NCI-H524 (cell line): ENCODE measurements around the gene SMAD6.
A peak's percentile ranks its signal among the peaks of the same experiment; 100 is the strongest.

Experiments used
- DNase-seq, 2 experiments: peaks; one replicate each; lab custom pipeline; 2025; lab: John Stamatoyannopoulos, UW

SMAD6 gene

GRCh38 chr15:66796343-66796742 is 94.3 kb downstream of the SMAD6 start:
- no peak for DNase-seq

- DNase-seq = no peak
Measured at GRCh38 chr15:66797921-66798320, 95.9 kb downstream of the SMAD6 start.

GRCh38 chr15:66798426-66799061 is 96.5 kb downstream of the SMAD6 start:
- no peak for DNase-seq

GRCh38 chr15:66799242-66799641 is 97.2 kb downstream of the SMAD6 start:
- no peak for DNase-seq

- DNase-seq = no peak
Measured at GRCh38 chr15:66800584-66801235, 98.7 kb downstream of the SMAD6 start.

- no peak for DNase-seq
Measured at GRCh38 chr15:66801266-66801665, 99.2 kb downstream of the SMAD6 start.

- DNase-seq = no peak
Measured at GRCh38 chr15:66802025-66803001, 100.3 kb downstream of the SMAD6 start.

GRCh38 chr15:66803182-66803729 is 101.2 kb downstream of the SMAD6 start:
- DNase-seq = no peak

GRCh38 chr15:66803749-66804148 is 101.7 kb downstream of the SMAD6 start:
- DNase-seq = no peak

- no peak for DNase-seq
Measured at GRCh38 chr15:66805202-66805885, 103.3 kb downstream of the SMAD6 start.

- DNase-seq = no peak
Measured at GRCh38 chr15:66808181-66808824, 106.3 kb downstream of the SMAD6 start.

GRCh38 chr15:66809664-66810063 is 107.6 kb downstream of the SMAD6 start:
- no peak for DNase-seq

GRCh38 chr15:66815318-66815717 is 113.3 kb downstream of the SMAD6 start:
- no peak for DNase-seq

- DNase-seq = no peak
Measured at GRCh38 chr15:66816201-66816600, 114.2 kb downstream of the SMAD6 start.

GRCh38 chr15:66819084-66819483 is 117.0 kb downstream of the SMAD6 start:
- peak in 1 of 2 experiments; percentile 46 for DNase-seq

GRCh38 chr15:66820481-66821176 is 118.6 kb downstream of the SMAD6 start:
- DNase-seq = no peak

- DNase-seq = no peak
Measured at GRCh38 chr15:66821307-66821706, 119.3 kb downstream of the SMAD6 start.

GRCh38 chr15:66822114-66822513 is 120.1 kb downstream of the SMAD6 start:
- DNase-seq = no peak

GRCh38 chr15:66822576-66822975 is 120.5 kb downstream of the SMAD6 start:
- no peak for DNase-seq

- DNase-seq = no peak
Measured at GRCh38 chr15:66823601-66824000, 121.6 kb downstream of the SMAD6 start.

GRCh38 chr15:66824424-66824823 is 122.4 kb downstream of the SMAD6 start:
- no peak for DNase-seq
